Stomach (tissue), 4 donors: Measurements from ENCODE around the gene ITGAV.

Source experiments
- POLR2AphosphoS5 ChIP-seq, 3 donors: sonication (generic); formaldehyde crosslinking; IDR thresholded peaks; one replicate each; pipeline ENCODE4 v1.6.1; 2016; ENCODE audit warnings: antibody characterized with exemption in 3 of 3
- TF ChIP-seq, protein P1 (sequence below), 7 experiments: fragments of 450-650 bp in 4 of 7; fragments of 200-600 bp in 3 of 7; sonication (generic) in 3 of 7; IDR thresholded peaks; one replicate each; pipeline ENCODE4 v1.5.1; 2016 to 2019; ENCODE audit warnings: antibody characterized with exemption in 7 of 7, control low read depth in 2 of 7, mild to moderate bottlenecking in 1 of 7

- TF ChIP-seq, protein P1, sequence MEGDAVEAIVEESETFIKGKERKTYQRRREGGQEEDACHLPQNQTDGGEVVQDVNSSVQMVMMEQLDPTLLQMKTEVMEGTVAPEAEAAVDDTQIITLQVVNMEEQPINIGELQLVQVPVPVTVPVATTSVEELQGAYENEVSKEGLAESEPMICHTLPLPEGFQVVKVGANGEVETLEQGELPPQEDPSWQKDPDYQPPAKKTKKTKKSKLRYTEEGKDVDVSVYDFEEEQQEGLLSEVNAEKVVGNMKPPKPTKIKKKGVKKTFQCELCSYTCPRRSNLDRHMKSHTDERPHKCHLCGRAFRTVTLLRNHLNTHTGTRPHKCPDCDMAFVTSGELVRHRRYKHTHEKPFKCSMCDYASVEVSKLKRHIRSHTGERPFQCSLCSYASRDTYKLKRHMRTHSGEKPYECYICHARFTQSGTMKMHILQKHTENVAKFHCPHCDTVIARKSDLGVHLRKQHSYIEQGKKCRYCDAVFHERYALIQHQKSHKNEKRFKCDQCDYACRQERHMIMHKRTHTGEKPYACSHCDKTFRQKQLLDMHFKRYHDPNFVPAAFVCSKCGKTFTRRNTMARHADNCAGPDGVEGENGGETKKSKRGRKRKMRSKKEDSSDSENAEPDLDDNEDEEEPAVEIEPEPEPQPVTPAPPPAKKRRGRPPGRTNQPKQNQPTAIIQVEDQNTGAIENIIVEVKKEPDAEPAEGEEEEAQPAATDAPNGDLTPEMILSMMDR (IDR thresholded peaks at IDR 0.05) = no peak
- TF ChIP-seq POLR2AphosphoS5 (IDR thresholded peaks at IDR 0.05) = no peak
Measured at GRCh38 chr2:186603286-186603685, 13.4 kb downstream of the ITGAV start.
